ENCODE data around the gene DLEC1.

DNA sequence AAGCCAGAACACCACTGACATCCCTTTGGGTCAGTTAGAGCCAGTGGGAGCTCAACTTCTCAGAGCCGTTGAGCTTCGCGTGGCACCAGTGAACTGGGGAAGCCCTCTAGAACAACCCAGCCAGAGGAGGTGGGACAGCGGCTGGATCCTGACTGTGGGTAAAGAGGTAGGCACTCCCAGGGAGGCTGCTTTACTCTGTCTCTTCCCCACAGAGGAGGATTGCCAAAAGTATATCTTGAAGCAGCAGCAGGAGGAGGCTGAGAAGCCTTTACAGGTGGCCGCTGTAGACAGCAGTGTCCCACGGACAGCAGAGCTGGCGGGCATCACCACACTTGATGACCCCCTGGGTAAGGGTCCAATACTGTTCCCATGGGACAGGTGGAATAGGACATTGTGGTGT lies 100.6 kb downstream of the DLEC1 start:
- TF ChIP-seq, protein P1, sequence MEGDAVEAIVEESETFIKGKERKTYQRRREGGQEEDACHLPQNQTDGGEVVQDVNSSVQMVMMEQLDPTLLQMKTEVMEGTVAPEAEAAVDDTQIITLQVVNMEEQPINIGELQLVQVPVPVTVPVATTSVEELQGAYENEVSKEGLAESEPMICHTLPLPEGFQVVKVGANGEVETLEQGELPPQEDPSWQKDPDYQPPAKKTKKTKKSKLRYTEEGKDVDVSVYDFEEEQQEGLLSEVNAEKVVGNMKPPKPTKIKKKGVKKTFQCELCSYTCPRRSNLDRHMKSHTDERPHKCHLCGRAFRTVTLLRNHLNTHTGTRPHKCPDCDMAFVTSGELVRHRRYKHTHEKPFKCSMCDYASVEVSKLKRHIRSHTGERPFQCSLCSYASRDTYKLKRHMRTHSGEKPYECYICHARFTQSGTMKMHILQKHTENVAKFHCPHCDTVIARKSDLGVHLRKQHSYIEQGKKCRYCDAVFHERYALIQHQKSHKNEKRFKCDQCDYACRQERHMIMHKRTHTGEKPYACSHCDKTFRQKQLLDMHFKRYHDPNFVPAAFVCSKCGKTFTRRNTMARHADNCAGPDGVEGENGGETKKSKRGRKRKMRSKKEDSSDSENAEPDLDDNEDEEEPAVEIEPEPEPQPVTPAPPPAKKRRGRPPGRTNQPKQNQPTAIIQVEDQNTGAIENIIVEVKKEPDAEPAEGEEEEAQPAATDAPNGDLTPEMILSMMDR (IDR thresholded peaks at IDR 0.05): no peak
- no peak for TF ChIP-seq POLR2A (IDR thresholded peaks at IDR 0.05)
